Measurements from ENCODE around the gene CD24.
A peak's percentile ranks its signal among the peaks of the same experiment; 100 is the strongest.
"Not testable (repeated sequence)": the region's sequence is repeated elsewhere in the genome, so short reads cannot be mapped to it uniquely, and the experiment has no call there.

Gene CD24

GRCh38 chr6:106974336-106974998, at the start of gene CD24:
Gene CD24, minus strand, starts transcription at chr6:106974729. Its CDS starts 83 bp downstream, at chr6:106974646.
- FAIRE-seq = no peak

DNA sequence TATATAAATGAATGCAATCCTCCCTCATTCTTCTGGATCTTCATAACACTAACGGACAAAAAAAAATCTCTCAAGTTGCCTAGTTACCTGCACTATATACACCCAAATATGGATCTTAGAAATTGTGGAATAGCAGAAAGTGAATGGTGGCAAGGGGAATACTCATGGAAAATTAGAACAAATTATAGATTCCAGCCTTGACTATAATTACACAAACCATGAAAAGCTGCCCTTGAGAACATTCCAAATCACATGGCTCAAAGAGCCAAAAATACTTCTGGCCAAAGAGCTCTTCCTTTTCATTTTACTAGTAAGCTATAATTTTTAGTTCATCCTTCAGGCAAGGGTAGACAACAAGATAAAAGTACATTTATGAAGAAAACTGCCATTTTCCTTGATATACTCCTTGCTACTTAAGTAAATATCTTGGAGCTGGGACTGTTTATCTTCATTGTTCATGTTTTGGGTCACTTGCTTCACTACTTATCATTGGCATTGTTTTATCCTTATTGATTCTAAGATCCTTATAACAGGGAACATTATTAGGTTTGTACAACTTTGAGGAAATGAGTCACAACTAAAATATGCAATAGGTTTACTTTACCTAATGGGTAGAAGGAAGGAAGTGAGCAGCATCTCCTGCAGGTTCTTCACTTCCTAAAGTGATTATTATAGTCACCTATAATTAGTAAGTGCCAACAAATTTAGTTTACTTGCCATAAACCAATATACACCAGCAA, 47.1 kb upstream of the CD24 start:
- no peak for FAIRE-seq

DNA sequence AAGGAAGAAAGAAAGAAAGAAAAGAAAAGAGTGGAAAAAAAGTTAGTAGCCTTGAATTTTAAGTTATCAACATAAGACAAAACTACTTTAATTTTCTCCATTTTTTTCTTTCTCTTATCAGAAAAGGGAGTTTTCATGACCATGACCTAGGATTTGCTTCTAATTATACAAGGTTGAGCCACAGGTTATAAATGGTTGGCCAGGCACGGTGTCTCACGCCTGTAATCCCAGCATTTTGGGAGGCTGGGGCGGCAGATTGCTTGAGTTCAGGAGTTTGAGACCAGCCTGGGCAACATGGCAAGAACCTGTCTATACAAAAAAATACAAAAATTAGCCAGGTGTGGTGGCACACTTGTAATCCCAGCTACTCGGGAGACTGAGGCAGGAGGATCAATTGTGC, 45.7 kb upstream of the CD24 start:
- FAIRE-seq = no peak

DNA sequence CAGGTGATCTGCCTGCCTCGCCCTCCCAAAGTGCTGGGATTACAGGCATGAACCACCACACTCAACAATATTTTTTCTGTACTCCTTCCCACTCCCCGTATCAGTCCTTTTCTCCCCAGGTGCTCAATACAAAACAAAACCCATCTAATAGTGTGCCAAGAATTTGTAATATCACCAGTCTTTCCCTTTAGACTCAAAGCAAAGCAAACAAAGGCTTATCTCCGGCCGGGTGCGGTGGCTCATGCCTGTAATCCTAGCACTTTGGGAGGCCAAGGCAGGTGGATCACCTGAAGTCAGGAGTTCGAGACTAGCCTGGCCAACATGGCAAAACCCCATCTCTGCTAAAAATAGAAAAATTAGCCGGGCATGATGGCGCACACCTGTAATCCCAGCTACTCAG, 45.1 kb upstream of the CD24 start:
- FAIRE-seq = not testable (repeated sequence)

- FAIRE-seq = no peak
These were observed 44.5 kb upstream of the CD24 start for GRCh38 chr6:107019047-107019446.

GRCh38 chr6:107009499-107009898, 35.0 kb upstream of the CD24 start:
- FAIRE-seq = no peak

DNA sequence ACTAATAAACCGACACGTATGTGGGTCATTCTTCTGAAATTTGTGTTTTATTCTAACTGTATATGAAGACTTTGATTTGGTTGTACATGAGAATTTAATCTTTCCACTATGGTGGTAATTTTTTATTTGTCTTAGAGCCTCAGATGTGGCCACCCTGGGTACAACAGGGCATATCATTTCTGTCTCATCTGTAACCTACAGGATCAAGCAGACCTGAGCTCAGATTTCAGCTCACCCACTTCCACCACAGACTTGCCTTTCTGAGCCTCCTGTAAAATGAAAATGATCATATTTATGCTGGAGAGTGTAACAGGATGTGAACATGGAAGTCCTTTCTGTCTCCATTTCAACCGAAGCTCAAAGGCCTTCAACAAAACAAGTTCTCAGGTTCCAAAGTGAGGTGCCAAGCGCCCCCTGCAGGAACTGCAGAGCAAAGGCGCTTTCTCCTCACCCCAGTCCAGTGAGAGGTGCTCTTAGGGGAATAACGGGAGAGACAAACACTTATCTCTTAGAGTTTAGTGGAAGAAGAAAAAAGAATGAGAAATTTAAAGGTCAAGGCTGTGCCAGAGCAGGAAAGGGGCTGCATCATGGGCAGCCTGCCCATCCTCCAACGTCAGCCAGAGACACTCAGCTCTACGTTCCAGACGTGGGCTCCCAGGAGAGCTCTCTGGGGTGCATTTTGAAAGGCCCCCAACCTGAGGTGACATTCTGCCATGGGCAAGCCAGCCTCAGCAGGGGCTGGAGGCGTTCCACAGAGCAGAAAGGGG, 23.0 kb upstream of the CD24 start:
- peak; percentile 64 for FAIRE-seq

DNA sequence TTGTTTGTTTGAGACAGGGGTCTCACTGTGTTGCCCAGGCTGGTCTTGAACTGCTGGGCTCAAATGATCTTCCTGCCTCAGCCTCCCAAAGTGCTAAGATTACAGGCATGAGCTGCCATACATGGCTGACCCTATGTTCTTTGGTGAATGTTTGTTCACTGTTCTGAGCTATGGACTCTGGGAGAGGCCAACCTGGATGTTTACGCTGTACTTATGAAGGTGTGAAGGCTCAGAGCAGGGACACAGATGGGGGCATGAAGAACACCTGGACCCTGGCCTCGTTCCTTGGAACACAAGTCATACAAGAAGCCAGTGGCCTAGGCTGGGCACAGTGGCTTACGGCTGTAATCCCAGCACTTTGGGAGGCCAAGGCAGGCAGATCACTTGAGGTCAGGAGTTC, 21.1 kb upstream of the CD24 start:
- no peak for FAIRE-seq

DNA sequence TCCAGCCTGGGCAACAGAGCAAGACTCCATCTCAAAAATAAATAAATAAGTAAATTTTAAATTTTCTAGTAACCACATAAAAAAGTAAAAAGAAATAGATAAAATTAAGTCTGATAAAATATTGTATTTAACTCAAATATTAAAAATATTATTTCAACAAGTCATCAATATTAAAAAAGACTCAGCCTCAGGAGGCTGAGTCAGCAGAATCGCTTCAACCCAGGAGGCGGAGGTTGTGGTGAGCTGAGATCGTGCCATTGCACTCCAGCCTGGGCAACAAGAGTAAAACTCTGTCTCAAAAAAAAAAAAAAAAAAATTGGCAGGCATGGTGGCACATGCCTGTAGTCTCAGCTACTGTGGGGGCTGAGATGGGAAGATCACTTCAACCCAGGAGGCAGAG, 15.2 kb upstream of the CD24 start:
- not testable (repeated sequence) for FAIRE-seq

DNA sequence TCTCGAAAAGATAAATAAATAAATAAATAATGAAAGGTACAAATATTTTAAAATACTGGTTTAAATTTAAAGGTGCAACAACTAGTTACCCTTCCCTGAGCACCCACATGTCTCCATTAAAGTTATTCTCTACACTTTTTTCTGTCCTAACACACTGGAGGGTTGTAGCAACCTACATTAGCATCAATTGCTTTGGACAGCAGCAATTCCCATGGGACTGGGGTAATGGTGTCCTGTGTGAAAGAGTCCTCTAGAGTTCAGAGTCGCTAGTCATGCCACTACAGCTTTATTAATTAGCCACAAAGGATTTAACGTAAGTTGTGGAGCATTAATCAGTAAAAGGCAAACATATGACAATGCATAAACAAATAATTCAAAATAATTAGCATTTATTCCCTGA, 14.1 kb upstream of the CD24 start:
- FAIRE-seq = no peak

- FAIRE-seq = no peak
These were observed 7.4 kb upstream of the CD24 start for GRCh38 chr6:106981926-106982325.

DNA sequence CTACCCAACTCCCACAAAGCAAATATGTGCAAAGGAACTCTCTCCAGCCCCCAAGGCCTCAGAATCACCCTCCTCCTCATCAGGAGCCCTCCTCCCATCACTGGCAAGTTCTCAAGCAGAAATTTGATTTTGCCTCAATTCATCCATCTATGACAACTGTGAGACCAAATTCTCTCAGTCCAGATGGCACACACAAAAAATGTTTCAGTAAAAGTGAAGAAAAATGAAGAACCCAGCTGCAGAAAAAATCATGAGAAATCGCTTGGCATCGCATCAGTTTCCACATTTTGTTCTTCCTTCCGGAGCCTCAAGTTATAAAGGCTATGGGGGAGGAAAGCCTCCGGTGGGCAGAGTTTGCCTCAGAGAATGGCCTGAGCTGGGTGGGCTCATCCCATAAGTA, 6.4 kb upstream of the CD24 start:
- no peak for FAIRE-seq

DNA sequence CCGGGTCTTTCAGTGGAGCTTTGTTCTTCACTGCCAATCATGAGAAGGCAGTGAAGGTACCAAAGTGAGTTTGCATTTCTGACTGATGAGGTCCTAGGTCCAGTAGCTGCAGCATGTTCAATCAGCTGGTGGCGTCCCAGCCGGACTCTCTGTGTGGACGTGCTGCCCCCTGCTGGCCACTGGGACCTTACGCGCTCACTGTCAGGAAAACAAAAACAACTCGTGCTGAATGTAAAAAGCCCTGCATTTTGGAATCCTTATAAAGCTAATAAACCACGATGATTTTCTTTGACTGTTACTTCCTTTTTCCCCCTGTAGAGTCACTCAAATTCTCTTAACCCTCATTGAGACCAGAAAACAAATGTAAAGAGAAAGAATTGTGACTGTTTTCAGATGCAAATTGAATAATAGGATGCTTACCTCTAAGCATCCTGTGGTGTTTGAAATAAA, 4.9 kb upstream of the CD24 start:
- no peak for FAIRE-seq

GRCh38 chr6:106977246-106977645, 2.7 kb upstream of the CD24 start:
- FAIRE-seq = no peak

GRCh38 chr6:106976270-106976669, 1.7 kb upstream of the CD24 start:
- no peak for FAIRE-seq

- no peak for FAIRE-seq
These were observed 1.2 kb upstream of the CD24 start for GRCh38 chr6:106975738-106976064.

- FAIRE-seq = no peak
These were observed 639 bp upstream of the CD24 start for GRCh38 chr6:106974999-106975737.

GRCh38 chr6:106973836-106974335, 643 bp downstream of the CD24 start:
- FAIRE-seq = no peak

DNA sequence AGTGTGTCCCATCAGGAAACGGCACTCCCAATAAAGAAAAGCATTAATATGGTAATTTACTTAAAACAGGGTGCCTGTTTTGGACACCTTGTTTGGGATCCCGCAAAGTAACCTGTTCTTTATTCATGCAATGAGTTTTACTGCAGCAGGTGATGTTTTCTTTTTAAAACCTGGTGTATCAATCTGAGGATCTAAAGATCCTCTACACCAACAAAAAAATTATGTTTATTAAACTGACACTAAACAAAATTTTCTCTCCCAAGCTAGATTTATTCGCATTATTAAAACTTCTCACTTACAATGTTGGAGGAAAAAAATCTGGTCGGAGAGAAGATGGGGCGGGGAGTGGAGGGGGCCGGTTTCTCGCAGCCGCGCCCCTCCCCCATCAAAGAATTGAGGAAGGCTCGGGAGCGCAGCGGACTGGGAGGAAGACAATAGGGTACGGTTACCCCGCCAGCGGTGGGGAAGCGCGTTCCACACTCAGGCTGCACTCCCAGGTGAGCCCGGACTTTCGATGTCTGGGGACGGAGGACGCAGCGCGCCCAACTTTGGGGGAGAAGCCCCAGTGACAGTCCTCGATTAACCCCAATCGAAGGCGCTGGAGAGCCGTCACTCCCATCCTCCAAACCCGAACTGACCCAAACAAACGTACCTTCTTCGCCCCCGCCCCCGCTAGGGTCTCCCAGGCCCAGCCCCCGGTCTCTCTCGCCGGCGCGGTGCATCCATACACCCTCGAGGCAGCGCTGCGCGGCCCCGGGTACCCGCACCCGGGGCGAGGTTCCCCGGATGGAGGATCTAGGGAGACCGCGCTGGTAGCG, 1.3 kb downstream of the CD24 start:
- no peak for FAIRE-seq

DNA sequence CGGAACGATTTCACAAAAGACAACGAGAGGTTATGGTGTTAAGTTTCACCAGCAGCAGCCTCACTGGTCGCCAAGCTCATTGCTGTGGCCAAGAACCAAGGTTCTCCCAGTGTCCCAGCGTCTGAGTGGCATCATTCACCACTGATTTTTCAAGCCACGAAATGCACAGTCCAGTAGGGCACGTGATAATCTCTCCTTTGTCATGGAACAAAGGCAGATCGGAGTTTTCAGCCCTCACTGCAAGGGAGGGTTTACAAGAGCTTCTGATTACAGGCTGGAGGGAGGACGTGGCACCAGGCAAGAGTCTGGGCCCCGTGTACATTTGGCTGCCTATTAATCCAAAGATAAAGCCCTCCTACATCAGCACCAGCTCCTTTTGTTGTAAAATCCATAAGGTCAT, 2.0 kb downstream of the CD24 start:
- no peak for FAIRE-seq

DNA sequence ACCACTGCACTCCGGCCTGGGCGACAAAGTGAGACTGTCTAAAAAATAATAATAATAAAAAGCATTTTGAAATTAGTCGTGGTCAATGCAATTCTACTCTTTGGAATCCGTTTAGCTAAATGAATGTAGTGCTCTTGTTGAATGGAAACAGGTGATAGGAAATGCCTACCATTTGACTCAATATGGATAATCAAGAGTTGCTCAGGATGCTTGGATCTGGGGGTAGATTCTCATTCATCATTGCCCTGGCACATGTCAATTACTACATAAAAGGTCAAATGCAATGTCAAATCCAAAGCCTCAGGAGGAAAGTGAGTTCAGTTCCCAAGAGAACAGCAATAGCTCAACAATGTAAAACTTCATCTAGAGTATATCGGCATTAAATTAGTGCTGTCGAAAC, 3.8 kb downstream of the CD24 start:
- FAIRE-seq = not testable (repeated sequence)

GRCh38 chr6:106967936-106968555, 6.5 kb downstream of the CD24 start:
- no peak for FAIRE-seq
